ENCODE measurements around the gene NTM.

NTM gene

GRCh38 chr11:132114743-132115142 is 744.3 kb downstream of the NTM start:
- DNase-seq (ENCODE audit: low read depth), result no peak

GRCh38 chr11:132115454-132115853 is 745.0 kb downstream of the NTM start:
- DNase-seq (ENCODE audit: low read depth), result no peak

GRCh38 chr11:132116516-132116915 is 746.1 kb downstream of the NTM start:
- DNase-seq (ENCODE audit: low read depth), result no peak

DNA sequence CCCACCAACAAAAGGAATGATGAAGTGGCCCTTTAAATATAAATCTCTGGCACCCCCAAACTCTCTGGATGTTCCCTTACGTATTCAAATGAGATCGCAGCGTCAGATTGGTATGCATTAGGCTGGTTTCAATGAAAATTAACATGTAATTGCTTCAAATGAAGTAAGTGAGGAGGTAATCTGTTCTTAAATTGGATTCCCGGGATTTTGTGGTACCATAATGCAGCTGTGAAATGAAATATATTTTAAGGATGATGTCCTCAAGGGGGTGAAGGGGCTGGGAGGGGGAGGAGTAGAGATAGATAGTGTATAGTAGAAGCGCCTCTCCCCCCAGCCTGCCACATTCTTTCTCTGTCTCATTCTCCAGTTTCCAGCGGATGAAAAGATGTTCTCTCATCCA is 748.2 kb downstream of the NTM start:
- no peak for DNase-seq (ENCODE audit: low read depth)

DNA sequence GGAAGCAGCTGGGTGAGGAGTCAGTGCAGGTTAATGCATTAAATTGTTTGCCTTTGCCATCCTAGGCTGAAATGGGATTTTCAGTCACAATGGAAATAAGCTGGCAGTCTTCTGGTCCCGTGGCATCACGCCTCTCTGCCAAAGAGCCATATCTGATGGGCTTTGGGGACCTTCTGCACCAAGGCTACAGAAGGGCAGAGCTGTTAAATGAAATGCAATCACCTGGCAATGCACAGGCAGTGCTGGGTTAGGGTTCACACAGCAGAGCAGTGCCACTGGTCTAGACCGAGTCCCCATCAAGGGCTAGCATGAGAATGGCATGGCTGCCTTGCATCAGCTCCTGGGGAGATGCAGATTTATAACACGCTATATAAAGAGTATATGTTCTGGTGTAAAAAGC is 749.2 kb downstream of the NTM start:
- no peak for DNase-seq (ENCODE audit: low read depth)

GRCh38 chr11:132122735-132123134 is 752.3 kb downstream of the NTM start:
- no peak for DNase-seq (ENCODE audit: low read depth)

DNA sequence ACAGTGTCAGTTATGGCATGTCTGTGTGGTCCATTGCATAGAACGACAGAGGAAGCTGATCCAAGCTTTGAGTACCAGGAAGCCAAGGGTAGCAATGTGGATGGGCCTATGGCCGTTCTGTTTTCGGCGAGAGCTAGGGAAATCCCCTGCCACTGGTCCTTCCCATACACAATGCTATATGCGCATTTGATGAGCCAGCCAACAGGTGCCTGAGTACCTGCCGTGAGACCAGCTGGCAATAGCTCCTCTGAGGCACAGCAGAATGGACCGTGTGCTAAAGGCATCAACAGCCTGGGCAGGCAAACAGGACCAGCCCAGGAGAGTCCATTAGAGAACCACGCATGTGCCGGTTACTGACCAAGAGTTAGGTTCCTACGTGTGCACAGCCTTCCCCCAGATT is 753.0 kb downstream of the NTM start:
- DNase-seq (ENCODE audit: low read depth), result no peak

DNA sequence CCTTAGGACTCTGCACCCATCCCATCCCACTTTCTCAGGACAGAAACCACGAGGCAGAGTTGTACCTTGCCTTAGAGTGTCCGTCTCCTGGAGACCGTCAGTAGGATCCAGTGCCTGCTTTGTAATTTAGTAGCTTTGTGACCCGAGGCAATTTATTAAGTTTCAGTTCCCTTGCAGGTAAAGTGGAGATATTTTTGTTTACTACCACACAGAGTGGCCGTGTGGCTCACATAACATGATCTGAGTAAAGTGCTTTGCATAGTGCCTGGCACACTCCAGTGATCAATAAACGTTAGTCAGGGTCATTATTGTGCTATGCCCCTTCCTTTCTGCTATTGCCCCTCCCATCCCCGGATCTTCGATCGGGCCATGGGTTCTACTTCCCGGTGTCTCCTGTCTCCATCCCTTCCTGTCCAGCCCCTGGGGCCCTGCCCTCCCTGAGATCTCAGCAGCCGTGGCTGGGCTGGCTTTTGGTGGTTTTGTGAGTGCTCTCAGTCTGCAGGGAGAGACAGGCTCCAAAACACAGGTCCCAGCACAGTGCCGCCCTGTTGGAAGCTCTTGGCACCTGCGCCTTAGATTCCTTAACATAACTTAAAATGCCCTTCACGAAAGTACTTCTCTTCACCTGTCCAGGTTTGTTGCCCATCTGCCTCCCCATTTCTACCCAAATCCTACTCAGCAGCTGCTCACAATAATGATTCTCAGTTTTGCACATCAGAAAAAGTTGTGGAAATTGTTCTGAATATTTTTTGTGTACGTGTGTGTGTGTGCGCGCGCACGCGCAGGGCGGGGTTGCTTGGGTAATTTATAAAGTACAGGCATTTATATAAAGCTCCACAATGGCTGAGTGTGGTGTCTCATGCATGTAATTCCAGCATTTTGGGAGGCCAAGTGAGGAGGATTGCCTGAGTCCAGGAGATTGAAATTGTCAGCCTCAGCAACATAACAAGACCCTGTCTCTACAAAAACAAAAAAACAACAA is 753.7 kb downstream of the NTM start:
- no peak for DNase-seq (ENCODE audit: low read depth)

- DNase-seq (ENCODE audit: low read depth), result no peak
These were observed 755.8 kb downstream of the NTM start for GRCh38 chr11:132125988-132126871.

- DNase-seq (ENCODE audit: low read depth), result peak; percentile 54
These were observed 756.8 kb downstream of the NTM start for GRCh38 chr11:132126973-132127899.

DNA sequence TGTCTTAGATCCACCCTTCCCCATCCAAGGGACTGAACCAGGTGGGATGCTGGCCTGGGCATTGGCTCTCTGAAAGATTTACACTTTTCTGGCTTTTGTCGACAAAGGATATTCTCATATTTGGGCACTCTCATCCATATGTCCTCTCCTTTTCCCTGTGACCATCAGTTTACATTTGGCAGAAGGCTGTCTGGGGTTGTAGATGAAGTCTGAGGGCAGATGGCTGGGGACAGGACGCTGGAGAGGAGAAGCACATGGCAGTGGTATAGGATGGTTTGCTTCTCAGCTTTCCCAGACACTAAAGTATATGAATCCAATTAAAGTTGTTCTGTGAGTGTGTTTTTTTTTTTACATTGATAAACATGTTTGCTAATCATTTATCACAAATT is 757.5 kb downstream of the NTM start:
- DNase-seq (ENCODE audit: low read depth), result no peak

DNA sequence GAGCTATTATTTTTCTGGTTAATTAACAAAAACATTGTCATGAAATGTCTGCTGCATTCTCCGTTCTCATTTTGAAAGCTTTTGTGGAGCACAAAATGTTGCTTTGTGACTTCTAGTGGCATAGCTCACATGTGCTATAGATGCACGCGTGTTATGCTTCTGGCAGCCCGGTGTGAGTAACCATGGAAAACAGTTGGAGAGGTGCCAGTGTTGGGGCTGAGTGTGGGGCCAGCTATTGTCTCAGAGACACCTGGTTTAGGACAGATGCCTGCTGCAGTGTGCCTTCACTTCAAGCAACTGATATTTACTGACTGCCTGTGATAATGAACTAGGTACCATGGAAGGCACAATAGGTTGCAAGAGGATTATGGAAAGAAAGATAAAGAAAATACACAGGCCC is 760.6 kb downstream of the NTM start:
- DNase-seq (ENCODE audit: low read depth), result no peak

DNA sequence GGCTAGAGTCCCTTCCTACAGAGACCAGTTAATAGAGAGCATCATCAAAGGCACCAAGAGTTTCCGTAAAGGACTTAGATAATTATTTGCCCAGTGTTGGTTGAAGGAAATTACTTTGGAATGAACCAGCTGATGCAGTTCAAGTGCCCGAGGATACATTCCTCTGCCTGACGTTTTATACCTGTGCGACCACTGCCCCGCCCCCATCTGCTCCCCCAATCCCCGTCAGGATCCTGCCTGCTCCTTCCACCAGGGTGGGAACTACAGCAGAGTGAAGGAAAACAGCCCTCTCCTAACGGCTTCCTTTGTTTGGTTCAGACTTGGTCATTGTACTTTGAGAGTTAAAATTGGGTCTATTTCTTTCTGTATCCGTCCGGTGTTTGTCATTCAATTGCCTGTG is 761.5 kb downstream of the NTM start:
- DNase-seq (ENCODE audit: low read depth), result no peak

DNA sequence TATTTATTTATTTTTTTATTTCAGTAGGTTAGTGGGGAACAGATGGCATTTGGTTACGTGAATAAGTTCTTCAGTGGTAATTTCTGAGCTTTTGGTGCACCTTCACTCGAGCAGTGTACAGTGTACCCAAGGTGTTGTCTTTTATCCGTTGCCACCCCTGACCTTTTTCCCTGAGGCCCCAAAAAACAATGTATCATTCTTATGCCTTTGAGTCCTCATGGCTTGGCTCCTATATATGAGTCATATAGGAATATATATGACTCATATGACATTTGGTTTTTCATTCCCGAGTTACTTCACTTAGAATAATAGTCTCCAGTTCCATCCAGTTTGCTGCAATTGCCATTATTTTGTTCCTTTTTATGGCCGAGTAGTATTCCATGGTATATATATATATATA is 763.9 kb downstream of the NTM start:
- DNase-seq (ENCODE audit: low read depth), result no peak

DNA sequence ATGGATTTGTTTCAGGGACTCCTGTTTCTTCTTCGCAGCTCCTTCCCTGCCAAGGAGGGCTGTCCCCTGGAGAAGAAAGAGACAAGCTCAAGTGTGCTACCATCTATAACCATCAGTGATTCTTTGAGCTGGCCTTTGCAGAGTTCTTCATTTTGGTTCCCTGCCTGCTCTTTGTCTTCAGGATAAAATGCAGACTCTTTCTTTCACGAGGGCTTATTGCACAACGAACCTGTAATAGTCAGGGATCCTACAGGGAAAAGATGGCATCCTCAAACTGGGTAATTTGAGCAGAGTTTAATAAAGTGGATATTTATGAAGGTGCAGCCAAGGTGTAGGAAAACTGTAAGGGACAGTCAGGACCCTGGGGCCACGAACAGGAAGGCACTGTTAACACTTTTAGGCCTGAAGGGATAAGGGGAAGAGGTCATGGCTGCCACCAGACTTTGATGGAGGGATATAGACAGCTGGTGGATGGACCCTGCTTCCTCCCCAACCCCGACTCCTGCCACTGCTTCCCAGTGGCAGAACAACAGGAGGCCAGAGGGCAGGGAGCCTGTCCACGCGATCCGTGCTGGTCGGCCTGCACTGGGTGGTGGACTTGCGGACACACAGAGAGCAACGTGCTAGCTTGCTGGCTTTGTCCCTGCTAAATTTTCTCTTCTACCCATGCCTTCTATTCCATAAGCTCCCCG is 767.0 kb downstream of the NTM start:
- no peak for DNase-seq (ENCODE audit: low read depth)

DNA sequence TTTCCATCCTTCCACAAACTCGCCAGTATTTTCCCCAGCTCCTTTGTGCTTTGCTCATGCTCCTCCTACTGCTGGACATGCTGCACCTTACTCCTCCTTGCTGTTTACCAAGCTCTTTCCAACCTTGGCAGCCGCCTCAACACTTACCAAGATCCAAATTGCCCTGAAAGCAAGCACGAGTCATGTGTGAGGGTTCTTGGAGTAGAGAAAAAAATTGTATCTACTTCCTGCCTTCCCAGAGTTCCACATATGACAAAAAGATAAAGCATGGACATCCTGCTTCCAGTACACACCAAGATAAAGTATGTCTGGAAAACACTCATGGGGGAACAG is 767.5 kb downstream of the NTM start:
- DNase-seq (ENCODE audit: low read depth), result no peak

GRCh38 chr11:132139181-132139580 is 768.8 kb downstream of the NTM start:
- DNase-seq (ENCODE audit: low read depth), result no peak

- DNase-seq (ENCODE audit: low read depth), result no peak
These were observed 769.6 kb downstream of the NTM start for GRCh38 chr11:132140056-132140455.

GRCh38 chr11:132142121-132142520 is 771.7 kb downstream of the NTM start:
- no peak for DNase-seq (ENCODE audit: low read depth)

- no peak for DNase-seq (ENCODE audit: low read depth)
These were observed 772.1 kb downstream of the NTM start for GRCh38 chr11:132142554-132142953.

DNA sequence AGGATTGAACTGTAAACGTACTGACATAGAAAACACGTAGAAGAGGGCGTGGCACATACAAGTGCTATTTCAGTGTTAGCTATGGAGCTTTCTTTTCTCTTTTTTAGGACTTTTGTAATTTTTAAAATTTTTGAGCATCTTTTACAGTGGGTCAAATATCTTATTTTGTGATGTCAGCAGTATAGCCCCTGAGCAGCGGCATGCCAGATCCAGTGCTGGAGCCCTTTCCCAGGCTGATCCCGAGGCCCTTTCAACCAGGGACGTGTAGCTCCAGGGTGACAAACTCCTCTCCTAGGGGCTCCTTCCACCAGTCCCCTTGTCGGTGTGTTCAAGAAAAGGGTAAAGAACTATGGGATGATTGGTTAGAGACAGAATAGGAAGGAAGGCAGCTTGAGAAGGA is 777.0 kb downstream of the NTM start:
- DNase-seq (ENCODE audit: low read depth), result no peak

All from amniotic epithelial cell (primary cell).